ENCODE data around the gene SLC27A1.
A peak's percentile ranks its signal among the peaks of the same experiment; 100 is the strongest.
"Not testable (repeated sequence)": the region's sequence is repeated elsewhere in the genome, so short reads cannot be mapped to it uniquely, and the experiment has no call there.

Gene SLC27A1

DNA sequence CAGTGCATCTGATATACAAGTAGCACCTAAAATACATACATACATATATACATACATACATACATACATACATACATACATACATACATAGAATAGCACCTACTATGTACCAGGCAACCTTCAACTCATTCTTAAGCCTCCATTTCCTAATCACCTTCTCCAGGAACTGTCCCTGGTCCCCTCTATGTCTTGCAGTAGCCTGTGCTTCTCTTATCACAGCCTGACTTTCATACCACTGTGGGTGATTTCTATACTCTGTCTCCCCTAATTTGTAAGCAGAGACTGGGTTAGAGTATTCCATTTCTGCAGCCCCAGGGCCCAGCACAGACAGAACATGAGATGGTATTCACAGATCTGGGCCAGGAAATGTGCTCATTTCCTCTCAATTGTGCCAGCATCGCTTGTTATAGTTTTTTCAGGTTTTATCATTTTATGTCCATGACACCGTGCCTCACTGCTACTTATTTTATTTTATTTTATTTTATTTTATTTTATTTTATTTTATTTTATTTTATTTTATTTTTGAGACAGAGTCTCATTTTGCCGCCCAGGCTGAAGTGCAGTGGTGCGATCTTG, 70.9 kb downstream of the SLC27A1 start:
- Histone ChIP-seq H3K36me3 (ENCODE audit: insufficient read depth, low read length) (no peaks in the 10 kb centered on the region), H3K4me1 (ENCODE audit: insufficient read depth, low read length) (peaks cover 5% of the 10 kb centered on the region; the same call in 1 of the 2 replicates), H3K9ac (ENCODE audit: low read depth, low read length) (no peak overlapping the region), H3K9me3 (ENCODE audit: control insufficient read depth, insufficient read depth, low read length) (no peaks in the 10 kb centered on the region)

DNA sequence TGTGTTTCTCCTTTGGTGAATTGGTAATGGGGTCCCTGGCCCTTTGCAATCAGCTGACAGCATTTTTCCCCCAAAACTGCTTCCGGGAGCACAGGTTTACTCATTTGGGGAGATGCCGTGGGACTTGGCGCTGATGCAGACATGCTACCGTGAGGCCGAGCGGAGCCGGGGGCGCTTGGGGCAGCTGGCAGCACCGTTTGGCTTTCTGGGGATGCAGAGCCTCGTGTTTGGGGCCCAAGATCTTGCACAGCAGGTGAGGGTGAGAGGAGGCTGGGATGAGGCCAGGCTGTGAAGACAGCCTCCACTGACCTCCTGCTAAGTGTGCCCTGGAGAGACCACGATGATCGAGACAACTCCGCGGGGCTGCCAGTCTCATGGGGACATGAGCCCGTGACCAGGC, 71.7 kb downstream of the SLC27A1 start:
- Histone ChIP-seq H3K9ac (ENCODE audit: low read depth, low read length) (no peak overlapping the region), H3K9me3 (ENCODE audit: control insufficient read depth, insufficient read depth, low read length) (no peaks in the 10 kb centered on the region), H3K4me1 (ENCODE audit: insufficient read depth, low read length) (peaks cover 5% of the 10 kb centered on the region; the same call in 1 of the 2 replicates), H3K36me3 (ENCODE audit: insufficient read depth, low read length) (no peaks in the 10 kb centered on the region)

DNA sequence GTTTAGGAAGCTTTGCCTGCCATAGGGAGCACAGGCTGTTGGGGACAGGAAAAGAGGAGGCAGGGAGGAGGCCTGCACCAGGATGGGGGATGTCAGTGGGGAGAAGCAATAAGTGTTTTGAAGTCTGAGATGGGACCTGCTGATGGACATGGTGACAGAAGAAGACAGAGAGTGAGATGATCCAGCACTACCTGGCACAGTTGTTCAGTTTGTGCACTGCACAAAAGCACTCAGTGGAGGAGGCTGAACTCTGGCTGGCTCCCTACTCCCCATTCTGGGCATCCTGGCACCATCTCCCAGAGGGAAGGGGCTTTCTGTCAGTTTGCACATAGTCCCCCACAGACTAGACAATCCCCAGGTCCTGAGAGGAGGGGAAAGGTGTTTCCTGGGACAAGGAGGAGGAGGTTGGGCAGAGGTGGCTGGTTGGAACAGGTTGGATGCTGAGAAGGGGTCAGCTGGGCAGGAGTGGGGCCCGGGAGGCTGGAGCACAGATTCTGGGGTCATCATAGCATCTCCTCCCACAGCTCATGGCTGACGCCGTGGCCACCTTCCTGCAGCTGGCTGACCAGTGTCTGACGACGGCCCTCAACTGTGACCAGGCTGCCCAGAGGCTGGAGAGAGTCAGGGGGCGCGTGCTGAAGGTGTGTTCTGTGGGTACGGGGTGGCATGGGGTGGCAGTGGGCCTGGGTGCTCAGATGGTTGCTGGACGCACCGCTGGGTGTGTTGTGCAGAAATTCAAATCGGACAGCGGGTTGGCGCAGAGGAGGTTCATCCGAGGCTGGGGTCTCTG, 72.7 kb downstream of the SLC27A1 start:
- H3K9me3 ChIP-seq (ENCODE audit: control insufficient read depth, insufficient read depth, low read length), result no peaks in the 10 kb centered on the region
- no peaks in the 10 kb centered on the region for H3K36me3 ChIP-seq (ENCODE audit: insufficient read depth, low read length)
- no peak overlapping the region for H3K9ac ChIP-seq (ENCODE audit: low read depth, low read length)
- peaks cover 5% of the 10 kb centered on the region; the same call in 1 of the 2 replicates for H3K4me1 ChIP-seq (ENCODE audit: insufficient read depth, low read length)

DNA sequence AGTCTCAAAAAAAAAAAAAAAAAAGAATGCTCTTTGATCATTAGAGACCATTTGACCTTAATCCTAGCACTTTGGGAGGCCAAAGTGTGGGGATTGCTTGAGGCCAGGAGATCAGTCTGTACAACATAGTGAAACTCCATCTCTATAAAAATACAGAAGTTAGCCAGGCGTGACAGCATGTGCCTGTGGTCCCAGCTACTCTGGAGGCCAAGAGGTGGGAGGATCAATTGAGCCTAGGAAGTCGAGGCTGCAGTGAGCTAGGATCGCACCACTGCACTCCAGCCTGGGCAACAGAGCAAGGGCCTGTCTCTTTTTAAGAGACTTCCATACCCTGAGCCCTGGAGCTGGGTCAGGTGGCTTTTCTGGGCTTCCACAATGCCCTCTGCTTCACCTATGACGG, 73.7 kb downstream of the SLC27A1 start:
- Histone ChIP-seq H3K9ac (ENCODE audit: low read depth, low read length) (no peak overlapping the region), H3K9me3 (ENCODE audit: control insufficient read depth, insufficient read depth, low read length) (peaks cover 1% of the 10 kb centered on the region; the same call in 1 of the 2 replicates), H3K36me3 (ENCODE audit: insufficient read depth, low read length) (no peaks in the 10 kb centered on the region), H3K4me1 (ENCODE audit: insufficient read depth, low read length) (peaks cover 5% of the 10 kb centered on the region; the same call in 1 of the 2 replicates)

DNA sequence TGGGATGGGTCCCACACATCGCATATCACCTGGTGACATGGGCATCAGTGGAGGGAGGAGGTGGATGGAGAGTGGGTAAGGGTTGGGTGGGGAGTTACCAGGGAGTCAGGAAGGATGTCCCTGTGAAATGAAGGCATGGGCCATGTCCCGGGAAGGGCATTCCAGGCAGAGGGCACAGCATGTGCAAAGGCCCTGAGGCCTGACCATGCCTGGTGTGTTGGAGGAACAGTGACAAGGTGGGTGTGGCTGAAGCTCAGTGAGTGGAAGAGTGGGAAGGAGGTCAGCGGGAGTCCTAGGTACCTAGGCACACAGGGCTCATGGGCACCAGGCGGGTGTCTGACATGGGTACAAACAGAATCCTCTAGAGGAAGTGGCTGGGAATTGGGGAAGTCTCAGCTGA, 74.1 kb downstream of the SLC27A1 start:
- H3K9ac ChIP-seq (ENCODE audit: low read depth, low read length), result no peak overlapping the region
- no peaks in the 10 kb centered on the region for H3K36me3 ChIP-seq (ENCODE audit: insufficient read depth, low read length)
- H3K4me1 ChIP-seq (ENCODE audit: insufficient read depth, low read length), result peaks cover 5% of the 10 kb centered on the region; the same call in 1 of the 2 replicates
- H3K9me3 ChIP-seq (ENCODE audit: control insufficient read depth, insufficient read depth, low read length), result peaks cover 6% of the 10 kb centered on the region; the same call in 1 of the 2 replicates

DNA sequence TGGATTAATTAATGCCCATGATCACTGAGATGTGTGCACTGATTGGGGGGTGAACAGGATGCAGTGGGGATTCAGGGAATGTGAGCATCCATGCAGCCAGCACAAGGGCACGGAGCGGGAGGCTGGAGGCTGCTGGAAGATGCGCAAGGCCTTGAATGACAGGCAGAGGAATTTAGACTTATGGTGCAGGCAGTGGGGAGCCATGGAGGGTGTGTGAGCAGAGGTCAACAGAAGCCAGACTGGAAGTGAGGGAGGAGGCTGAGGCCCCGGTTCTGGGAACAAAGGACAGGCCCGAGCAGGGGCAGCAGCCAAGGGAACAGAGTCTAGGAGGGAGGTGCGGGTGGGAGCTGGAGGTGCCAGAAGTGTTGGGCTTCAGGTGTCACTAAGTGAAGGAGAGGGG, 77.8 kb downstream of the SLC27A1 start:
- Histone ChIP-seq H3K9ac (ENCODE audit: low read depth, low read length) (no peak overlapping the region), H3K4me1 (ENCODE audit: insufficient read depth, low read length) (peaks cover 5% of the 10 kb centered on the region; the same call in 1 of the 2 replicates), H3K9me3 (ENCODE audit: control insufficient read depth, insufficient read depth, low read length) (peaks cover 6% of the 10 kb centered on the region; the same call in 1 of the 2 replicates)

DNA sequence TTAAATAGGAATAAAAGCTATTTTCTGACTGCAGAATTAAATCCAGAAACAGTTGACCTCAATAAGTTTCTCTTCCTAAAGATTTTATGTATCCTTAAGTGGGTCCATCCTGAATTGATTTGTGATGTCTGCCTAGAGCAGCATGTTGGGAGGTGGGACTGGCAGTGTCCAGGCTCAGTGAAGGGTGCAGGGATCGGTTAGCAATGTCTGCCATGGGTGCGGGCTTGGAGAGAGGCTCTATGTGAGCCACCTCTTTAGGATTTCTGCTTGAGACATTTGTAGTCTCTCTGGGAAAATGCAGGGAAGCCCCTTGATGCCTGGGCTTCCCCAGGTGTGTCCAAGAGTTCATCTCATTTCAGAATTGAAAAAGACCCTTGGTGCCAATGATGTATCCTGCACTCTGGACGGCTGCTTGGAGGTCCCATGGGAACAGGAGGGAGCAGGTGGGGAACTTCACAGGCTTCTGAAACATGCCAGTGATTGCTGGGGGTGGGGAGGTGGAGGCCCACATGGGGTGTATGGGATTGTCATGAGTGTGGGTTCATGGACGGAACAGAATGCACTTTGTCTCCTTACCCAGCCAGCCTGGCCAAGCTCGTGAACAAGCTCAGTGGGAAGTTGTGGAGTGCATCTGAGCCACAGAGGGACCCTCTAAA, 78.9 kb downstream of the SLC27A1 start:
- Histone ChIP-seq H3K9me3 (ENCODE audit: control insufficient read depth, insufficient read depth, low read length) (peaks cover 6% of the 10 kb centered on the region; the same call in 1 of the 2 replicates), H3K4me1 (ENCODE audit: insufficient read depth, low read length) (peaks cover 5% of the 10 kb centered on the region; the same call in 1 of the 2 replicates), H3K9ac (ENCODE audit: low read depth, low read length) (no peak overlapping the region)

More for the DNA sequence above, 77.8 kb downstream of the SLC27A1 start:
- no peaks in the 10 kb centered on the region for H3K36me3 ChIP-seq (ENCODE audit: insufficient read depth, low read length)

DNA sequence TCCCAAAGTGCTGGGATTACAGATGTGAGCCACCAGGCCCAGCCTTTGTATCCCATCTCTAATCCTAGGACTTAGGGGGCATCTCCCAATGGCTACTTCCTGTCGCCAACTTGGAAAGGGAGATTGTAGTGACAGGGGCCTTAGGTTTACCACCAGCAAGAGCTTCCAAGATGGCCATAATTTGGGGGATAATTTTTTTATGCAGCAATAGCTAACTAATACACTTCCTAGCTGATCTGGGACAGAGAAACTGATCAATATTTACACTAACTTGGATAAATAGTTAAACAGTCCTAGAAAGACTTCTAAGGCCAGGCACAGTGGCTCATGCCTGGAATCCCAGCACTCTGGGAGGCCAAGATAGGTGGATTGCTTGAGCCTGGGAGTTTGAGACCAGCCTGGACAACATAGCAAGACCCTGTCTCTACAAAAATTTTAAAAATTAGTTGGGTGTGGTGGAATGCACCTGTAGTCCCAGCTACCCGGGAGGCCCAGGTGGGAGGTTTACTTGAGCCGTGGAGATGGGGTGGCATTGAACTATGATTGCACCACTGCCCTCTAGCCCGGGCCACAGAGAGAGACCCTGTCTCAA, 79.8 kb downstream of the SLC27A1 start:
- Histone ChIP-seq H3K4me1 (ENCODE audit: insufficient read depth, low read length) (peaks cover 5% of the 10 kb centered on the region; the same call in 1 of the 2 replicates), H3K36me3 (ENCODE audit: insufficient read depth, low read length) (no peaks in the 10 kb centered on the region), H3K9ac (ENCODE audit: low read depth, low read length) (no peak overlapping the region), H3K9me3 (ENCODE audit: control insufficient read depth, insufficient read depth, low read length) (peaks cover 6% of the 10 kb centered on the region; the same call in 1 of the 2 replicates)

More for the DNA sequence above, 78.9 kb downstream of the SLC27A1 start:
- H3K36me3 ChIP-seq (ENCODE audit: insufficient read depth, low read length), result no peaks in the 10 kb centered on the region

DNA sequence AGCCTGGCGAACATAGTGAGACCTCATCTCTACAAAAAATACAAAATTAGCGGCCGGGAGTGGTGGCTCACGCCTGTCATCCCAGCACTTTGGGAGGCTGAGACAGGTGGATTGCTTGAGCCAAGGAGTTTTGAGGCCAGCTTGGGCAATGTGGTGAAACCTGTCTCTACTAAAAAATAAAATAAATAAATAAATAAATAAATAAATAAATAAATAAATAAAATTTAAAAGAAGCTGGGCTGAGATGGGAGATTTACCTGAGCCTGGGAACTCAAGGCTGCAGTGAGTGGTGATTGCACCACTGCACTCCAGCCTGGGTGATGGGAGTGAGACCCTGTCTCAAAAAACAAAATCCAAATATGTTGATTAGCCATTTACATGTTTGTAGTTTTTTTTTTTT, 82.4 kb downstream of the SLC27A1 start:
- H3K36me3 ChIP-seq (ENCODE audit: insufficient read depth, low read length); H3K9ac ChIP-seq (ENCODE audit: low read depth, low read length); H3K4me1 ChIP-seq (ENCODE audit: insufficient read depth, low read length): not testable (repeated sequence)

DNA sequence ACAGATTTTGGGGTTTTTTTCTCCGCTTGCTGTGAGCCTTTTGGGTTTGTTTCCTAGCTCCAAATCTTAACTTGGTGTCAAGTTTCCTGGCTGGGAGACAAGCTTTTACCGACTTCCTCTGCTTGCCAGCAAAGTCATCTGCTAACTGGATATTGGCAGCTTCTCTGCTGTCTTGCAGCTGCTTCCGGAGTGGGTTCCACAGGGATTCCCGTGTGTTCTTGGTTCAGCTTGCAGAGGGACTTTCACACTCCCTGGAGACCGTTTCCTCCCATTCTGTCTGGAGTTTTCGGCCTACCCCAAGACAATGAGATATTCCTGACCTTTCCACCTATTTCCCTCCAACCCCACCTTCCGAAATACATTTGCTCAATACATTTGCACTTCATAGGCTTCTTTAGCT, 82.9 kb downstream of the SLC27A1 start:
- peaks cover 6% of the 10 kb centered on the region; the same call in 1 of the 2 replicates for H3K9me3 ChIP-seq (ENCODE audit: control insufficient read depth, insufficient read depth, low read length)
- no peaks in the 10 kb centered on the region; the same call in 1 of the 2 replicates for H3K4me1 ChIP-seq (ENCODE audit: insufficient read depth, low read length)
- no peak overlapping the region; the same call in 1 of the 2 replicates for H3K9ac ChIP-seq (ENCODE audit: low read depth, low read length)

More for the DNA sequence above, 82.4 kb downstream of the SLC27A1 start:
- not testable (repeated sequence) for H3K9me3 ChIP-seq (ENCODE audit: control insufficient read depth, insufficient read depth, low read length)

DNA sequence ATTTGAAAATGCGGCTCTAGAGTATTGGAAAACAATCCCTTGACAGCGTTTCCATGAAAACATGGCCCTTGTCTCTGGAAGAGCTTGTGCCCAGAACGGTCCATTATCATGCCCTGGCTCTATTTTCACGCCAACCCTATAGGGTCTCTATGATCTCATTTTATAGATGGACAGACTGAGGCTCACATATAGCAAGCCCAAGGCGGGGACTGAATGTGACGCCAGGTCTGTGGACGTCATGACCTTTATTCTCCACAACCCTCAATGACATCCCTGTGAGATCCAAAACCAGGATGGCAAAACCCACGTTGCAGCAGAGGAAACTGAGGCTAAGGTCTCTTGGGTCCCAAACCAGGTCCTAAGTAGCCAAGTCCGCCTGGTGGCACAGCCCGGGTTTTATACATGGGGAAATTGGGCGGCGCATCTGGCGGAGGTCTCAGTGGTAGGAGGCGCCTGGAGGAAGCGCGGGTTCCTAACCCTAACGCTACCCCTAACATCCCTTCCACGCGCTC, 84.7 kb downstream of the SLC27A1 start:
- H3K9ac ChIP-seq (ENCODE audit: low read depth, low read length), result peak overlapping the region; percentile 67; the same call in 1 of the 2 replicates
- no peaks in the 10 kb centered on the region; the same call in 1 of the 2 replicates for H3K4me1 ChIP-seq (ENCODE audit: insufficient read depth, low read length)
- H3K36me3 ChIP-seq (ENCODE audit: insufficient read depth, low read length), result no peaks in the 10 kb centered on the region
- no peaks in the 10 kb centered on the region for H3K9me3 ChIP-seq (ENCODE audit: control insufficient read depth, insufficient read depth, low read length)

More for the DNA sequence above, 82.9 kb downstream of the SLC27A1 start:
- no peaks in the 10 kb centered on the region for H3K36me3 ChIP-seq (ENCODE audit: insufficient read depth, low read length)

DNA sequence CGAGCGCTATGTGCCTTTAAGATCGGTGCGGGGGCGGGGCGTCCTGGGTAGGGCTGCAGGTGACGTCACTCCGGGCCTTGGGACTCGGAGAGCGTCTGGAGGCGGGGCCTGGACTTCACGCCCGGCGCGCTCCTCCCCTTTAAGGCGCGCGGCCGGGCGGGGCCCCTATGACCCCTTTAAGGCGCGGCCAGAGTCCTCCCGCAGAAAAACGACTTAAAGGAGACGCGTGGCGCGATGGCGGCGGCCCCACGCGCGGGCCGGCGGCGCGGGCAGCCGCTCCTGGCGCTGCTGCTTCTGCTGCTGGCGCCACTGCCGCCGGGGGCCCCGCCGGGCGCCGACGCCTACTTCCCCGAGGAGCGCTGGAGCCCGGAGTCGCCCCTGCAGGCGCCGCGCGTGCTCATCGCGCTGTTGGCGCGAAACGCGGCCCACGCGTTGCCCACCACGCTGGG, 85.2 kb downstream of the SLC27A1 start, which contains the start of gene COLGALT1:
Gene COLGALT1, plus strand, starts transcription at position 170 of the 449 bp plus-strand sequence. Its CDS starts 65 bp downstream, at position 235.
- Histone ChIP-seq H3K9ac (ENCODE audit: low read depth, low read length) (peak within 1 kb of the TSS; percentile 67; the same call in 1 of the 2 replicates), H3K36me3 (ENCODE audit: insufficient read depth, low read length) (no peaks in the 10 kb centered on the region), H3K4me1 (ENCODE audit: insufficient read depth, low read length) (no peaks in the 10 kb centered on the region; the same call in 1 of the 2 replicates), H3K9me3 (ENCODE audit: control insufficient read depth, insufficient read depth, low read length) (no peaks in the 10 kb centered on the region)

All from ES-I3 (cell line).